MCF 10A (cell line): ENCODE results near the gene IL20. TPM values are rescaled to one million over a fixed set of nuclear protein-coding genes. Genes with fewer than 3 reads are reported as not detected.

Experiments used
- BruUV-seq: library from RNA; stranded (reverse); fragments of 400-500 nt; replicated peaks from 2 replicates; lab custom pipeline; 2021; lab: Mats Ljungman, UMichigan
- CTCF ChIA-PET: fragments of 300-600 bp; sonication (Branson Sonifier 250); formaldehyde crosslinking; extraction: SDS; loops from one replicate; lab custom pipeline; 2021; ENCODE audit warnings: antibody characterized with exemption, inconsistent platforms; lab: Yijun Ruan, JAX
- POLR2A ChIA-PET: fragments of 300-600, 350-650 bp; sonication (Branson Sonifier 250); formaldehyde crosslinking; extraction: SDS; loops from one replicate; lab custom pipeline; 2020; ENCODE audit warnings: antibody characterized with exemption, inconsistent platforms; lab: Yijun Ruan, JAX
- DNase-seq: peaks from one replicate; pipeline ENCODE4 v3.0.0-alpha.2; 2018; ENCODE audit not compliant: unreplicated experiment
- H3K27ac Mint-ChIP-seq: one replicate; pipeline ENCODE4 v1.8.0; 2022; ENCODE audit warnings: mild to moderate bottlenecking, low read depth, mixed read lengths; ENCODE audit not compliant: unreplicated experiment
- H3K27me3 Mint-ChIP-seq: one replicate; pipeline ENCODE4 v1.8.0; 2022; ENCODE audit warnings: mixed read lengths; ENCODE audit not compliant: insufficient read depth, unreplicated experiment
- H3K36me3 Mint-ChIP-seq: one replicate; pipeline ENCODE4 v1.8.0; 2022; ENCODE audit warnings: mild to moderate bottlenecking, moderate library complexity, mixed read lengths; ENCODE audit not compliant: insufficient read depth, unreplicated experiment
- H3K4me1 Mint-ChIP-seq: one replicate; pipeline ENCODE4 v1.8.0; 2022; ENCODE audit warnings: mixed read lengths; ENCODE audit not compliant: insufficient read depth, unreplicated experiment
- H3K4me3 Mint-ChIP-seq: one replicate; pipeline ENCODE4 v1.8.0; 2022; ENCODE audit warnings: mild to moderate bottlenecking, moderate library complexity, mixed read lengths; ENCODE audit not compliant: unreplicated experiment
- H3K9me3 Mint-ChIP-seq: one replicate; pipeline ENCODE4 v1.8.0; 2022; ENCODE audit warnings: mixed read lengths; ENCODE audit not compliant: unreplicated experiment
- CTCF ChIP-seq: fragments of 200-600 bp; IDR thresholded peaks from one replicate; pipeline ENCODE4 v1.8.0; 2022; ENCODE audit warnings: antibody characterized with exemption, mild to moderate bottlenecking; ENCODE audit not compliant: unreplicated experiment
- intact Hi-C: fragments of 100-400 bp; cut with micrococcal nuclease; formaldehyde crosslinking; loops from 2 replicates; pipeline ENCODE4 v1.14.1; 2022
- total RNA-seq: library from RNA; stranded (reverse); gene quantifications from 2 replicates; pipeline ENCODE4 v1.2.3, GENCODE V29; 2022

Gene IL20
- total RNA-seq, 1 experiment from 2014 or later, result not detected

DNA sequence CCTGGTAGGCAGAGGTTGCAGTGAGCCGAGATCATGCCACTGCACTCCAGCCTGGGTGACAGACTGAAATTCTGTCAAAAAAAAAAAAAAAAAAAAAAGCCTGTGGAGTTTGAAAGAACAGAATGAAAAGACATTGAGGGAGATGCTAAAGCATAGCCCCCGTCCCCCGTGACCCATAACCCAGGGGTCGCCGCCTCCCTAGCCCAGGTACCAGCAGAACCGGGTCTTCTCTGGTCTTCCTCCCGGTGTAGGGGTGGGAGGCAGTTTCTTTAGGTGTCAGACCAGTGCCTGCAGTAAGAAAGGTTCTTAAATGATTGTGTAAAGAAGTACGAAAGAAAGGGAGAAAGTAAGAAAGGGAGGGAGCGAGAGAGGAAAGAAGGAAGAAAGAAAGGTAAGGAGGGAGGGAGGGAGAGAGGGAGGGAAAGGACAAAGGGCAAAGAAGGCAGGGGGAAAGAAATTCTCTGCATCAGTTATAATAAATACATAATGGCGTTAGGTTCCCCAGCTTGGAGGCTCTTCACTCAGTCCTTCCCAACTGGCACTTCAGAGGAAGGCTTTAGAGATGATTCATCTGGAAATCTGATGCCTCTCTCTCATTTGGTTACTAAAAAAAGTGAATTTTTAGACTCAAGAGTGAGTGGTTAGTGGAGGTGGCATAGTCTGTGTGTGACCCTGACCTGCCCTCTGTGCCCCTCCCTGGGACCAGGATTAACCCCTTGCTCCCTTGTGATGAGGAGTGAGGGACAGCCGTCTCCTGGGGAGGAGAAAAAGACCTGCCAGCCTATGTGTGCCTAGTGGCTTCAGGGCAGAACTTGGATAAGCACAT lies 32.9 kb downstream of the IL20 start:
- H3K9me3 Mint-ChIP-seq, result no peaks in the 10 kb centered on the region
- H3K4me3 Mint-ChIP-seq, result no peak overlapping the region
- intact Hi-C loops, result loop anchor here (10.0 kb wide), 1 partner anchor 426 kb away; the partner anchor contains the start of gene CD55
- BruUV-seq, result TSS peak; percentile 10
- H3K4me1 Mint-ChIP-seq, result peaks cover 47% of the 10 kb centered on the region
- H3K27me3 Mint-ChIP-seq, result no peaks in the 10 kb centered on the region
- ChIA-PET CTCF (interaction anchor here (1.0 to 7.4 kb wide), 7 partner anchors 10 to 172 kb away, joined by 3 to 72 read pairs (median 12); partner anchors contain the start of gene IL20), POLR2A (interaction anchor here (0.6 to 12.1 kb wide), 9 partner anchors 8 to 854 kb away, joined by 3 to 271 read pairs (median 3); no protein-coding TSS in a partner anchor)
- TF ChIP-seq CTCF, result no peak
- H3K27ac Mint-ChIP-seq, result peak overlapping the region; percentile 90
- DNase-seq, result peak; percentile 88
- peaks cover 15% of the 10 kb centered on the region for H3K36me3 Mint-ChIP-seq

DNA sequence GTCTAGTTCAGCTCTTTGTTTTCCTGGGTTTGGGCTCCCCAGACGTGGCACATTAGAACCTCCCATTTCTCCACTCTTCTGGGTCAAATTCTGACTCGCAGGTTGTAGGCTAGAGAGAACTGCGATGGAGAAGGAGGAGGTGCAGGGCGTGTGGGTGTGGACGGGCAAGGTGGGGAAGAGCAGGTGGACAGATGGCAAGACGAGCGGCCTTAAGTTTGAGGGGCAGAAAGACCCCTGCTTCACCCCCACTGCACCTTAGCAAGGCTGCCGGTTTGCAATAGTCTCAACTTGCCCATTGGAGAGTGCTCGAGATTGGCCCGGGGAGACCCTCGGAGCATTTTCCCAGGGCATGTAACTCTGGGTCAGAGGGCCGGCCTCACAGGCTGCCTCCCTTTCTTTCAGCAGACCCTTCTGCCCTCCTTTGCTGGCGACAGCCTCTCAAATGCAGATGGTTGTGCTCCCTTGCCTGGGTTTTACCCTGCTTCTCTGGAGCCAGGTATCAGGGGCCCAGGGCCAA lies 33.5 kb downstream of the IL20 start:
- Mint-ChIP-seq H3K36me3 (peaks cover 14% of the 10 kb centered on the region), H3K27ac (peak overlapping the region; percentile 90), H3K4me3 (no peak overlapping the region), H3K4me1 (peaks cover 47% of the 10 kb centered on the region), H3K9me3 (no peaks in the 10 kb centered on the region), H3K27me3 (no peaks in the 10 kb centered on the region)
- DNase-seq, result no peak
- CTCF ChIA-PET, result interaction anchor here (0.8 to 5.0 kb wide), 9 partner anchors 9 to 1570 kb away, joined by 3 to 29 read pairs (median 5); partner anchors contain the start of gene IL20
- TF ChIP-seq CTCF, result no peak
- intact Hi-C loops, result loop anchor here (10.0 kb wide), 1 partner anchor 426 kb away; the partner anchor contains the start of gene CD55
- POLR2A ChIA-PET, result interaction anchor here (0.6 to 12.1 kb wide), 6 partner anchors 7 to 198 kb away, joined by 3 to 271 read pairs (median 4); no protein-coding TSS in a partner anchor
- no TSS peak for BruUV-seq

GRCh38 chr1:206899717-206900116 lies 34.3 kb downstream of the IL20 start:
- Mint-ChIP-seq H3K27ac (no peak overlapping the region), H3K4me1 (peaks cover 49% of the 10 kb centered on the region), H3K4me3 (no peak overlapping the region), H3K36me3 (peaks cover 9% of the 10 kb centered on the region), H3K9me3 (no peaks in the 10 kb centered on the region), H3K27me3 (no peaks in the 10 kb centered on the region)
- POLR2A ChIA-PET, result interaction anchor here (0.5 to 12.1 kb wide), 4 partner anchors 7 to 21 kb away, joined by 3 to 271 read pairs (median 6); no protein-coding TSS in a partner anchor
- DNase-seq, result no peak
- TF ChIP-seq CTCF, result no peak
- CTCF ChIA-PET, result interaction anchor here (0.6 to 3.4 kb wide), 10 partner anchors 8 to 1571 kb away, joined by 3 to 29 read pairs (median 4); partner anchors contain the start of gene IL20
- BruUV-seq, result no TSS peak
- intact Hi-C loops, result loop anchor here (10.0 kb wide), 1 partner anchor 425 kb away; the partner anchor contains the start of gene CD55
